HG03354 (cell line): Measurements from ENCODE around the gene RCOR2.

Experiments
- ATAC-seq: cut with Tn5 transposase; IDR thresholded peaks from one replicate; pipeline ENCODE4 v1.9.1; 2021; ENCODE audit warnings: mild to moderate bottlenecking; ENCODE audit not compliant: unreplicated experiment, poor library complexity, severe bottlenecking

The RCOR2 gene

GRCh38 chr11:63884196-63884932 lies 32.6 kb downstream of the RCOR2 start:
- no peak for ATAC-seq

- no peak for ATAC-seq
Observed at GRCh38 chr11:63883791-63884190, 33.2 kb downstream of the RCOR2 start.

GRCh38 chr11:63882555-63883242 lies 34.3 kb downstream of the RCOR2 start:
- no peak for ATAC-seq

GRCh38 chr11:63880403-63880790 lies 36.6 kb downstream of the RCOR2 start:
- ATAC-seq, result no peak

- ATAC-seq, result no peak
Observed at GRCh38 chr11:63879598-63880402, 37.2 kb downstream of the RCOR2 start.

- no peak for ATAC-seq
Observed at GRCh38 chr11:63877658-63878241, 39.2 kb downstream of the RCOR2 start.

GRCh38 chr11:63876616-63877015 lies 40.3 kb downstream of the RCOR2 start:
- ATAC-seq, result no peak

- no peak for ATAC-seq
Observed at GRCh38 chr11:63875506-63876065, 41.4 kb downstream of the RCOR2 start.

GRCh38 chr11:63874511-63874910 lies 42.5 kb downstream of the RCOR2 start:
- no peak for ATAC-seq

GRCh38 chr11:63873311-63873710 lies 43.7 kb downstream of the RCOR2 start:
- no peak for ATAC-seq

- no peak for ATAC-seq
Observed at GRCh38 chr11:63872800-63873197, 44.2 kb downstream of the RCOR2 start.

- ATAC-seq, result peak; percentile 92
Observed at GRCh38 chr11:63871962-63872799, 44.8 kb downstream of the RCOR2 start.

- ATAC-seq, result no peak
Observed at GRCh38 chr11:63870351-63871140, 46.4 kb downstream of the RCOR2 start.

- ATAC-seq, result no peak
Observed at GRCh38 chr11:63869683-63870082, 47.3 kb downstream of the RCOR2 start.

GRCh38 chr11:63869171-63869591 lies 47.8 kb downstream of the RCOR2 start:
- ATAC-seq, result no peak

GRCh38 chr11:63868399-63869064 lies 48.4 kb downstream of the RCOR2 start:
- no peak for ATAC-seq

- no peak for ATAC-seq
Observed at GRCh38 chr11:63867511-63867910, 49.5 kb downstream of the RCOR2 start.

- ATAC-seq, result peak; percentile 72
Observed at GRCh38 chr11:63866211-63866610, 50.8 kb downstream of the RCOR2 start.
